Forelimb muscle (tissue), 1 donor: Measurements from ENCODE around the gene IL1RAPL2. TPM values are rescaled to one million over a fixed set of nuclear protein-coding genes. Genes with fewer than 3 reads are reported as not detected.
"Not testable (repeated sequence)": the region's sequence is repeated elsewhere in the genome, so short reads cannot be mapped to it uniquely, and the experiment has no call there.

ENCODE experiments used
- DNase-seq: peaks from one replicate; pipeline ENCODE4 v3.0.0-alpha.2; 2013; ENCODE audit warnings: low read depth
- polyA plus RNA-seq: library from polyadenylated mRNA; unstranded; fragments of 120-200 nt; gene quantifications from one replicate; pipeline ENCODE4 v1.2.1, GENCODE V29; 2013; ENCODE audit not compliant: insufficient read length

The IL1RAPL2 gene
- polyA plus RNA-seq, 1 donor, result 2.6 TPM

DNA sequence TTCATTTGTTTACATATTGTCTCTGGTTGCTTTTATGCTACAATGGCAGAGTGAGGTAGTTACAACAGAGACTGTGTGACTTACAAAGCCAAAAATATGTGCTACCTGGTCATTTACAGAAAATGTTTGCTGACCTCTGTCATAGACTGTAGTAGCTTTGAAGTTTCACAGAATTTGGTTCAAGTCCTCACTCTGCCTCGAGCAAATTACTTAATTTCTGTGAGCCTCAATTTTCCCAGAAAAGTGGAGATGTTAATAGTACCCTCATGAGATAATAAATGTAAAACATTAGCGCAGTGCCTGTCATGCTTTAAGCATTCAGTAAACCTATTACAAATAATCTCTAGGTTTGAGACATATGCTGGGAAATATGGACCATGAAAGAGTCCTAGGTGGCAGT, 1237.9 kb downstream of the IL1RAPL2 start:
- DNase-seq, result no peak

DNA sequence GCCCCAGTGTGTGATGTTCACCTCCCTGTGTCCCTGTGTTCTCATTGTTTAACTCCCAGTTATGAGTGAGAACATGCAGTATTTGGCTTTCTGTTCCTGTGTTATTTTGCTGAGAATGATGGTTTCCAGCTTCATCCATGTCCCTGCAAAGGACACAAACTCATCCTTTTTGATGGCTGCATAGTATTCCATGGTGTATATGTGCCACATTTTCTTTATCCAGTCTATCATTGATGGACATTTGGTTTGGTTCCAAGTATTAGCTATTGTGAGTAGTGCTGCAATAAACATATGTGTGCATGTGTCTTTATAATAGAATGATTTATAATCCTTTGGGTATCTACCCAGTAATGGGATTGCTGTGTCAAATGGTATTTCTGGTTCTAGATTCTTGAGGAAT, 1239.7 kb downstream of the IL1RAPL2 start:
- not testable (repeated sequence) for DNase-seq

DNA sequence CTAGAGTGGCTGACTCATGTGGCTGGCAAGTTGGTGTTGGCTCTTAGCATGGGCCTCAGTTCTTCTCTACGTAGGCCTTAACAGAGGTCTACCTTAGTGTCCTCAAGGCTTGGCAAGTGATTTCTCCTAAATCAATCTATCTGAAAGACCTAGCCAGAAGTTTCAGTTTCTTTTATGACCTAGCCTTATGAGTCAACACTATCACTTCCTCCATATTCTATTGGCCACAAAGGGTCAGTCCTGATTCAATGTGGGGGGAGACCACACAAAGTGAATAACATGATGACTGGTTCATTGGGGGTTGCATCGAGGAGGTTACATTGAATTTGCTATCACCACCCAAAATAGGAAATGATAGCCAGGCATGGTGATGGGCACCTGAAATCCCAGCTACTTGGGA, 1250.5 kb downstream of the IL1RAPL2 start:
- DNase-seq, result no peak
